Measurements from ENCODE around the gene IRX2. TPM values are rescaled to one million over a fixed set of nuclear protein-coding genes. Genes with fewer than 3 reads are reported as not detected.
A peak's percentile ranks its signal among the peaks of the same experiment; 100 is the strongest.

IRX2 gene
- total RNA-seq, 1 experiment from 2014 or later = not detected

DNA sequence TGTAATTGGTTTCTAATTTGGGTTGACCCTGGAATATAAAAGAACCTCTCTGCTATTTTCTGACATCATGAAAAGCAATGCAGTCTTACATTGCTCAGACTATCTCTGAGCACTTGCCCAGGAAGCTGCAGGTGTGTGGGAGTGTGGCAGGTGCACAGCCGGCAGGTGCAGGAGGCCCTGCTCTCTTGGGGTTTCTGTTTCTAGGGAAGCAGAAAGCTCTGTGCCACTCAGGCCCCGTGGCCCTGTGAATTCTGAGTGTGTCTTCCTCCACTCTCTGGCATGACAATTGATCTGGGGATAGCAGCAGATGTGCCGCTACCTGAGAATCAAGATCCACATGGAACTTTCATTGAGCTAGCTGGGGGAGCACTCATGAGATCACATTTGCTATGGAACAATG lies 45.7 kb upstream of the IRX2 start:
- CTCF ChIA-PET = no interaction called here
- H3K27me3 ChIP-seq (ENCODE audit: insufficient read depth, low read depth) = no peaks in the 10 kb centered on the region
- no peaks in the 10 kb centered on the region for H3K36me3 ChIP-seq (ENCODE audit: low read depth)
- H3K9me2 ChIP-seq (ENCODE audit: insufficient read depth) = 0 out of 2 replicates have a peak, but pooled peaks cover 5% of the 10 kb centered on the region
- no peak overlapping the region for H3K27ac ChIP-seq
- no peak for DNase-seq
- H3K4me1 ChIP-seq (replicated peaks; ENCODE audit: insufficient read depth) = peaks cover 11% of the 10 kb centered on the region
- no peaks in the 10 kb centered on the region for H3K79me2 ChIP-seq (ENCODE audit: low read depth)
- H3K9me3 ChIP-seq (ENCODE audit: insufficient read depth, low read depth) = peaks cover 2% of the 10 kb centered on the region
- H3F3A ChIP-seq (ENCODE audit: insufficient read depth, low read depth) = no peaks in the 10 kb centered on the region
- no peaks in the 10 kb centered on the region for H4K20me1 ChIP-seq (ENCODE audit: insufficient read depth)
- TF ChIP-seq, protein P1, sequence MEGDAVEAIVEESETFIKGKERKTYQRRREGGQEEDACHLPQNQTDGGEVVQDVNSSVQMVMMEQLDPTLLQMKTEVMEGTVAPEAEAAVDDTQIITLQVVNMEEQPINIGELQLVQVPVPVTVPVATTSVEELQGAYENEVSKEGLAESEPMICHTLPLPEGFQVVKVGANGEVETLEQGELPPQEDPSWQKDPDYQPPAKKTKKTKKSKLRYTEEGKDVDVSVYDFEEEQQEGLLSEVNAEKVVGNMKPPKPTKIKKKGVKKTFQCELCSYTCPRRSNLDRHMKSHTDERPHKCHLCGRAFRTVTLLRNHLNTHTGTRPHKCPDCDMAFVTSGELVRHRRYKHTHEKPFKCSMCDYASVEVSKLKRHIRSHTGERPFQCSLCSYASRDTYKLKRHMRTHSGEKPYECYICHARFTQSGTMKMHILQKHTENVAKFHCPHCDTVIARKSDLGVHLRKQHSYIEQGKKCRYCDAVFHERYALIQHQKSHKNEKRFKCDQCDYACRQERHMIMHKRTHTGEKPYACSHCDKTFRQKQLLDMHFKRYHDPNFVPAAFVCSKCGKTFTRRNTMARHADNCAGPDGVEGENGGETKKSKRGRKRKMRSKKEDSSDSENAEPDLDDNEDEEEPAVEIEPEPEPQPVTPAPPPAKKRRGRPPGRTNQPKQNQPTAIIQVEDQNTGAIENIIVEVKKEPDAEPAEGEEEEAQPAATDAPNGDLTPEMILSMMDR (conservative IDR thresholded peaks at IDR 0.05) = no peak
- TF ChIP-seq EZH2 (IDR thresholded peaks at IDR 0.05; ENCODE audit: low read depth) = no peak
- no peak overlapping the region for H3K4me2 ChIP-seq
- BruUV-seq (replicated peaks) = no TSS peak
- no peak overlapping the region for H2AFZ ChIP-seq
- H3K4me3 ChIP-seq = no peak overlapping the region
- POLR2A ChIA-PET (ENCODE audit: unreplicated experiment) = no interaction called here
- intact Hi-C loops (cut with micrococcal nuclease; ENCODE audit: unreplicated experiment) = no loop called here

DNA sequence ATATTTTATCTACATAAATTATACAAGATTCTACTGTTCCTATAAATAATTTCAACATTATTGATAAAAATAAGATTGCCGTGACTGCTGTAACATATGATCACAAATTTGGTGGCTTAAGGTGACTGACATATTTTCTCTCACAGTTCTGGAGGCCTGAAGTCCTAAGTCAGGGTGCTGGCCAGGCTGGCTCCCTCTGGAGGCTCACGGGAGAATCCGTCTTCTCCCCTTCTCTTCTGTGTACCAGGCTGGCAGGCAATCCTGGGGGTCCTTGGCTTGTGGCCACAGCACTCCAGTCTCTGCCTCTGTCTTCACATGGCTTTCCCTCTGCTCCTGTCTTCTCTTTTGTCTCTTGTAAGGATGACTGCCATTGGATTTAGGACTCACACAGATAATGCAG lies 31.7 kb upstream of the IRX2 start:
- Histone ChIP-seq H3K79me2 (ENCODE audit: low read depth) (no peaks in the 10 kb centered on the region), H3K36me3 (ENCODE audit: low read depth) (no peaks in the 10 kb centered on the region), H3K27me3 (ENCODE audit: insufficient read depth, low read depth) (no peaks in the 10 kb centered on the region), H3K4me1 (replicated peaks; ENCODE audit: insufficient read depth) (peaks cover 50% of the 10 kb centered on the region), H2AFZ (no peak overlapping the region), H3K27ac (no peak overlapping the region), H3F3A (ENCODE audit: insufficient read depth, low read depth) (peaks cover 32% of the 10 kb centered on the region), H3K9me3 (ENCODE audit: insufficient read depth, low read depth) (peaks cover 23% of the 10 kb centered on the region; the same call in 1 of the 2 replicates), H4K20me1 (ENCODE audit: insufficient read depth) (no peaks in the 10 kb centered on the region), H3K9me2 (ENCODE audit: insufficient read depth) (no peaks in the 10 kb centered on the region), H3K4me2 (no peak overlapping the region), H3K4me3 (no peak overlapping the region)
- no peak for DNase-seq
- CTCF ChIA-PET = no interaction called here
- TF ChIP-seq EZH2 (IDR thresholded peaks at IDR 0.05; ENCODE audit: low read depth) = no peak
- TF ChIP-seq, protein P1 (conservative IDR thresholded peaks at IDR 0.05) = peak; percentile 48
- POLR2A ChIA-PET (ENCODE audit: unreplicated experiment) = no interaction called here
- intact Hi-C loops (cut with micrococcal nuclease; ENCODE audit: unreplicated experiment) = no loop called here
- no TSS peak for BruUV-seq (replicated peaks)

DNA sequence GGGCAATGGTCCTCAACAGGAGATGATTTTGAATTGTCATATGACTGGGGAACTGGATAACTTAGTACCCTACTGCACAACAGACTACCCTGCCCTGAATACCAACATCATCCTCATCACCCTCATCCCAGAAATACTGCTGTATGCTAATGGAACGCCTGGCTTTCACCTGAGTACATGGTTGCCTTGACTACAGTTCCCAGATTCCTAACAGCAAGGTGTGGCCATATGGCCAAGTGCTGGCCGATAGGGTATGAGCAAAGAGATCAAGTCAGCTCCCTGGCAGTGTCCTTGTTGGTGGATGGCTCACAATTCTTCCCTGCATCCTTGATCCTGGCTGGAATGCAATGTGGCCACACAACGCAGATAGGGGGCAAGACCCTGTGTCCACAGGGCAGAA lies 31.2 kb upstream of the IRX2 start:
- H3F3A ChIP-seq (ENCODE audit: insufficient read depth, low read depth) = peaks cover 32% of the 10 kb centered on the region
- no peak overlapping the region for H3K27ac ChIP-seq
- no peak for DNase-seq
- no TSS peak for BruUV-seq (replicated peaks)
- H3K4me1 ChIP-seq (replicated peaks; ENCODE audit: insufficient read depth) = peaks cover 51% of the 10 kb centered on the region
- ChIA-PET CTCF (no interaction called here), POLR2A (ENCODE audit: unreplicated experiment) (no interaction called here)
- TF ChIP-seq, protein P1 (conservative IDR thresholded peaks at IDR 0.05) = no peak
- no peak for TF ChIP-seq EZH2 (IDR thresholded peaks at IDR 0.05; ENCODE audit: low read depth)
- no peaks in the 10 kb centered on the region for H3K79me2 ChIP-seq (ENCODE audit: low read depth)
- H3K36me3 ChIP-seq (ENCODE audit: low read depth) = no peaks in the 10 kb centered on the region
- H2AFZ ChIP-seq = no peak overlapping the region
- H4K20me1 ChIP-seq (ENCODE audit: insufficient read depth) = no peaks in the 10 kb centered on the region
- H3K9me3 ChIP-seq (ENCODE audit: insufficient read depth, low read depth) = peaks cover 24% of the 10 kb centered on the region; the same call in 1 of the 2 replicates
- no peak overlapping the region for H3K4me3 ChIP-seq
- H3K27me3 ChIP-seq (ENCODE audit: insufficient read depth, low read depth) = no peaks in the 10 kb centered on the region
- no peaks in the 10 kb centered on the region for H3K9me2 ChIP-seq (ENCODE audit: insufficient read depth)
- intact Hi-C loops (cut with micrococcal nuclease; ENCODE audit: unreplicated experiment) = no loop called here
- H3K4me2 ChIP-seq = no peak overlapping the region
